CD4-positive, alpha-beta T cell treated with Interleukin-17A for 1 hour (primary cell): Measurements from ENCODE around the gene KIF17.
"Not testable (repeated sequence)": the region's sequence is repeated elsewhere in the genome, so short reads cannot be mapped to it uniquely, and the experiment has no call there.

Experiments
- DNase-seq: peaks from one replicate; pipeline ENCODE4 v3.0.0-alpha.2; 2020

Gene KIF17

GRCh38 chr1:20726932-20727745, 9.3 kb upstream of the KIF17 start:
- DNase-seq, result no peak

- DNase-seq, result no peak
These were observed 8.5 kb upstream of the KIF17 start for GRCh38 chr1:20726118-20726911.

- DNase-seq, result no peak
These were observed 7.6 kb upstream of the KIF17 start for GRCh38 chr1:20725189-20726117.

DNA sequence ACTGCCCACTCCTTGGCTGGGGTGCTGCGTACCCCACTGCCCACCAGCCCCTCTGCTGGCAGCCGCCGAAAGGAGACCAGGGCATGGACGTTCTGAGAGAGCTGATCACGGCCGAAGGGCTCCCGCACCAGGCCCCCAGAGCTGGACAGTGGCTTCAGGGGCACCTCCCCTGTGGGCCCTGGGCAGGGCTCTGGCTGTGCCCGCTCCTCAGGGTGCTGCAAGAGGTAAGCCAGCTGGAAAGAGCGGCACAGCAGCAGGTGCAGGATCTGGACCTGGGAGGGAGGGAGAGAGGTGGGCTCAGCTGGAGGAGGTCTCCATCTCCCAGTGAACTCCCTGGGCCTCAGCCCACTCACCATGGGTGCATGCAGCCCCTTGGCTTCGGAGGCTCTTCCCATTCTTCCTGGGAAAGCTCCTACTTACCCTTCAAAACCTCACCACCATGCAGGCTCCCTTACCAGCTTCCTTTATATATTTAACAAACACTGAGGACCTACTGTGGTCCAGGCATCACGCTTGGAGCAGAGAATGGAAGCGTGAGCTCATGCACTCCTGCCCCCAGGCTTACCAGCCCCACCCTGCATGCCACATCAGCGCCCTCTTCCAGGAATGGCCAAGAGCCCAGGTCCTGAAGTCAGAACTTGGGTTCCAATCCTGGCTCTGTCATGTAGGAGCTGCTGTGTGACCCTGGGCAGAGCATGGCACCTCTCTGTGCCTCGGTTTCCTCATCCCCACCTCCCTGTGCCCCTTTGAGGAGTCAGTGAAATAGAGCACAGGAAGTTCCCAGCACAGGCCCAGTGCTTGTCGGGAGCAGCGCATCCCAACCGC, 6.8 kb upstream of the KIF17 start:
- no peak for DNase-seq

GRCh38 chr1:20723537-20724363, 5.9 kb upstream of the KIF17 start:
- DNase-seq, result no peak

- DNase-seq, result no peak
These were observed 5.3 kb upstream of the KIF17 start for GRCh38 chr1:20723159-20723536.

DNA sequence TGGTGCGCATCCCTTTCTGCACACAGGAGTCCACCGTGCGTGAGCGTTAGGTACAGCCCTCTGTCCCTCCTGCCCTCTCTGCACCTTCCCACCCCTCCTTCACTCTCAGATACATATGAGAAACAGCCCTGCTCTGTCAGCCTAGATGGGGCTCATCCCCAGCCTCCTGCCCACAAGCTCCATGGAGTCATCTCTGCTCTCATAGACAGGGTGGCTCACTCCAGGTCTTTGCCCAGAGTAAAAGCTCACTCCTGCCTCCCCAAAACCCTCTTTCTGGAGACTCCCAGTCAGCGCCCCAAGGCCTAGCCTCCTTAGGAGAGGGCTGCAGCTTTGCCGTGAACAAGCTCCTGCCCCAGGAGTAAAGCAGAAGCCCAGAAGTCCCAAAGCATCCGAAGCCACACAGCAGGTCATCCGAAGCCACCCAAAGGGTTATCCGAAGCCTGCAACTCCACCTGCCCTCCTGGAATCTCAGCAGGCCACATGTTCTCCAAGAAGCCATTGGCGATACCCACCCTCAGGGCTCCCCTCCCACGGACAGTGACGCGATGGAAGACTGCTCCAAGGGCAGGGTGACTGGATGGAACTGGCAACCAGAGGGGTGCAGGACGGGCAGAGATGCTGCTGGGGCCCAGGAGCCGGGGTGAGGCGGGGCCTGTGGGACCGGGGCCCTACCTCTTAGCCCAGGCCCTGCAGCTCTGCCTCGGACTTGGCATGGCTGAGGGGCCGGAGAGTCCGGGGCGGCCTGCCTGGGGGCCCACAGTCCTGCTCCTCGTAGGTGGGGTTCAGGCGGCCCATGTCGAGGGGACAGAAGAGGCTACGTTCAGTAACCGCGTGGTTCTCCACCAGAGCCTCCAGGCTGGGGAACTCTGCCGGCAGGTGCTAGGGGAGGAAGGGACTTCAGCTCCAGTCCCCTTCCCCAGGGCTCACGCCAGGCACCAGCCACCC, 3.6 kb upstream of the KIF17 start:
- no peak for DNase-seq

- no peak for DNase-seq
These were observed 2.9 kb upstream of the KIF17 start for GRCh38 chr1:20720631-20721091.

GRCh38 chr1:20719871-20720620, 2.2 kb upstream of the KIF17 start:
- DNase-seq, result no peak

GRCh38 chr1:20719261-20719660, 1.5 kb upstream of the KIF17 start:
- no peak for DNase-seq

GRCh38 chr1:20718343-20718882, 606 bp upstream of the KIF17 start:
- not testable (repeated sequence) for DNase-seq

GRCh38 chr1:20716232-20716631, 1.6 kb downstream of the KIF17 start:
- DNase-seq, result no peak

GRCh38 chr1:20715406-20715805, 2.4 kb downstream of the KIF17 start:
- DNase-seq, result no peak

- DNase-seq, result no peak
These were observed 4.4 kb downstream of the KIF17 start for GRCh38 chr1:20713440-20713839.

- no peak for DNase-seq
These were observed 5.6 kb downstream of the KIF17 start for GRCh38 chr1:20712215-20712577.

- DNase-seq, result no peak
These were observed 6.3 kb downstream of the KIF17 start for GRCh38 chr1:20711285-20712214.

GRCh38 chr1:20710469-20711284, 7.1 kb downstream of the KIF17 start:
- DNase-seq, result no peak
